ENCODE measurements around the gene NANS. TPM values are rescaled to one million over a fixed set of nuclear protein-coding genes. Genes with fewer than 3 reads are reported as not detected.

Gene NANS
- total RNA-seq, 4 donors from 2014 or later = 37.5 to 187 (median 54.8) TPM

DNA sequence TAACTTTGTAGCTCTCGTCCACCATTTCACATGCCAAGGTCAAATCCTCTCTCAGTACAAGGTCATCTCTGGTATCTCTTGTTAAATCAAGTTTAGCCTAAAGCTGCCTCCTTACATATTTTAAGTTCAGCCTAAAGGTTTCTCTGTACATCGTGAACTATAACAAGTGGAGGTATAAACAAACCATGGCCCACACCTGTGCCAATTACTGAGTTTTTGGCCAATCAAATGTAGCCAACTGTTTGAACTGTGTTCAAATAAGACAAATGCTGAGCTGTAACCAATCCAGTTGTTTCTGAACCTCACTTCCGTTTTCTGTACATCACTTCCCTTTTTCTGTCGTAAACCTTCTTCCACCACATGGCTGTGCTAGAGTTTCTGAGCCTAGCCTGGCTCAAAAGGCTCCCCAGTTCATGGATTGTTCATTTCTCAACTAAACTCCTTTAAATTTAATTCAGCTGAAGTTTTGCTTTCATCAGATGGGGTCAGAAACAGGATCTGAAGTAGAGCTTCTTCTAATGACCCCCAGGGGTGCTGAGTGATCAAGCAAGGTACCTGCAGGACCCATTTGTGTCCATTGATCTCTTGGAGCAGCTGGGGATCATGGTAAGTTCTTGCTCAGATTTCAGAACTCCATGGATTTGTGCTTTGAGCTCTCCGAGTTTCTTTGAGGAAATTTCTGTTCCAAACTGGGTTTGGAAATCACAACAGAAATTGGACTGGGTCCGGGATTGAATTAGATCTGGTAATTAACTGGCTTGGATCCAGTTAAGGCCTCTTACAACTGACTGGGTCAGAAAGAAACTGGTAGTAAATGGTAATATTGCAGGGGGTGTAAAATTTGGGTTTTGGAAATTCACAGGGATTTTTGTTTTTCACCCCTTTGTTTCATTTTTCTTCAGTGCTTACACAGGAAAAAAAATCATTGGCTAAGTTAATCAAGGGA lies 11.0 kb upstream of the NANS start:
- Histone ChIP-seq H3K27me3 (no peaks in the 10 kb centered on the region), H3K4me3 (no peak overlapping the region), H3K4me1 (no peaks in the 10 kb centered on the region), H3K27ac (no peak overlapping the region), H3K36me3 (no peaks in the 10 kb centered on the region), H3K9me3 (no peaks in the 10 kb centered on the region)
- TF ChIP-seq, protein P1, sequence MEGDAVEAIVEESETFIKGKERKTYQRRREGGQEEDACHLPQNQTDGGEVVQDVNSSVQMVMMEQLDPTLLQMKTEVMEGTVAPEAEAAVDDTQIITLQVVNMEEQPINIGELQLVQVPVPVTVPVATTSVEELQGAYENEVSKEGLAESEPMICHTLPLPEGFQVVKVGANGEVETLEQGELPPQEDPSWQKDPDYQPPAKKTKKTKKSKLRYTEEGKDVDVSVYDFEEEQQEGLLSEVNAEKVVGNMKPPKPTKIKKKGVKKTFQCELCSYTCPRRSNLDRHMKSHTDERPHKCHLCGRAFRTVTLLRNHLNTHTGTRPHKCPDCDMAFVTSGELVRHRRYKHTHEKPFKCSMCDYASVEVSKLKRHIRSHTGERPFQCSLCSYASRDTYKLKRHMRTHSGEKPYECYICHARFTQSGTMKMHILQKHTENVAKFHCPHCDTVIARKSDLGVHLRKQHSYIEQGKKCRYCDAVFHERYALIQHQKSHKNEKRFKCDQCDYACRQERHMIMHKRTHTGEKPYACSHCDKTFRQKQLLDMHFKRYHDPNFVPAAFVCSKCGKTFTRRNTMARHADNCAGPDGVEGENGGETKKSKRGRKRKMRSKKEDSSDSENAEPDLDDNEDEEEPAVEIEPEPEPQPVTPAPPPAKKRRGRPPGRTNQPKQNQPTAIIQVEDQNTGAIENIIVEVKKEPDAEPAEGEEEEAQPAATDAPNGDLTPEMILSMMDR (IDR thresholded peaks at IDR 0.05) = no peak
- TF ChIP-seq POLR2A (IDR thresholded peaks at IDR 0.05) = no peak
- no peak for DNase-seq
- intact Hi-C loops (cut with DNase I; ENCODE audit: low total_unique reads) = no loop called here

DNA sequence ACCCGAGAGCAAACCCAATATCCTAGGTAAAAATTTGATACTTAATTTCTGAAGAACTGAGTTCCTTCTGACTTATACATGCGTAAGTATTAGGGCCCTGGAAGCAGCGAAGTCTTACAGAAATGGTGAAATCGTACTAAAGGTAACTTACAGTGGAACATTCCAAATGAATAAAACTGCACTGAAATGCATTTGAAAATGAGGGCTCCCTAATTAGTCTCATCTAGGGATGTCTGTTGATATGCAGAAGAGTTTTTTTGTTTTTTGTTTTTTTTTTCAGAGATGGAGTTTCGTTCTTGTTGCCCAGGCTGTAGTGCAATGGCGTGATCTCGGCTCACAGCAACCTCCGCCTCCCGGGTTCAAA lies 10.4 kb upstream of the NANS start:
- Histone ChIP-seq H3K9me3 (no peaks in the 10 kb centered on the region), H3K27me3 (no peaks in the 10 kb centered on the region), H3K4me1 (no peaks in the 10 kb centered on the region), H3K4me3 (no peak overlapping the region), H3K27ac (no peak overlapping the region), H3K36me3 (no peaks in the 10 kb centered on the region)
- DNase-seq = no peak
- intact Hi-C loops (cut with DNase I; ENCODE audit: low total_unique reads) = no loop called here
- TF ChIP-seq POLR2A (IDR thresholded peaks at IDR 0.05) = no peak
- TF ChIP-seq, protein P1 (IDR thresholded peaks at IDR 0.05) = no peak

DNA sequence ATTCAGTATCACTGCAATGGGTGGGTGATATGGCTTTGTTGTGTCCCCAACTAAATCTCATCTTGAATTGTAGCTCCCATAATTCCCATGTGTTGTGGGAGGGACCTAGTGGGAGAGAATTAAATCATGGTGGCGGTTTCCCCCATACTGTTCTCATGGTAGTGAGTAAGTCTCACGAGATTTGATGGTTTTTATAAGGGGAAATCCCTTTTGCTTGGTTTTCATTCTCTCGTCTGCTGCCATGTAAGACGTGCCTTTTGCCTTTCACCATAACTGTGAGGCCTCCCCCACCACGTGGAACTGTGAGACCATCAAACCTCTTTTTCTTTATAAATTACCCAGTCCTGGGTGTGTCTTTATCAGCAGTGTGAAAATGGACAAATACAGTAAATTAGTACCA lies 9.5 kb upstream of the NANS start:
- intact Hi-C loops (cut with DNase I; ENCODE audit: low total_unique reads) = no loop called here
- TF ChIP-seq, protein P1 (IDR thresholded peaks at IDR 0.05) = no peak
- no peak for TF ChIP-seq POLR2A (IDR thresholded peaks at IDR 0.05)

DNA sequence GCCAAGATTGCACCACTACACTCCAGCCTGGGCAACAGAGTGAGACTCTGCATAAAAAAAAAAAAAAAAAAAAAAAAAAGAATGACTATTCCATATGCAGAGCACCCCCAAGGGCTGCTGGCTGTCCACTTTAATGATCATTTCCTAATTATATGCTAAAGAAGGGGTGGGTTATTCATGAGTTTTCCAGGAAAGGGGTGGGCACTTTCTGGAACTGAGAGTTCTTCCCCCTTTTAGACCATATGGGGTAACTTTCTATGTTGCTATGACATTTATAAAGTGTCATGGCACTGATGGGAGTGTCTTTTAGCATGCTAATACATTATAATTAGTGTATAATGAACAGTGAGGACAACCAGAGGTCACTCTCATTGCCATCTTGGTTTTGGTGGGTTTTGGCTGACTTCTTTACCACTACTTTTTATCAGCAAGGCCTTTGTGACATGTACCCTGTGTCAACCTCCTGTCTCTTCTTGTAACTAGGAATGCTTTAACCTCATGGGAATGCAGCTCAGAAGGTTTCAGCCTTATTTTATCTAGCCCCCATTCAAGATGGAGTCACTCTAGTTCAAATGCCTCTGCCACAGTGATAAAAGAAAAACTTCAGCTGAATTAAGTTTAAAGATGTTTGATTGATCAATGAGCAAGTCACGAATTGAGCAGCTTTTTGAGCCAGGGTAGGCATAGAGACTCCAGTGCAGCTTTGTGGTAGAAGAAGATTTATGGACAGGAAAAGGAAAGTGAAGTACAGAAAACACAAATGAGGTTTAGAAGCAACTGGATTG lies 7.1 kb upstream of the NANS start:
- intact Hi-C loops (cut with DNase I; ENCODE audit: low total_unique reads) = no loop called here
- TF ChIP-seq, protein P1 (IDR thresholded peaks at IDR 0.05) = no peak
- no peak for TF ChIP-seq POLR2A (IDR thresholded peaks at IDR 0.05)
- H3K27ac ChIP-seq = no peak overlapping the region

More for the DNA sequence above, 9.5 kb upstream of the NANS start:
- Histone ChIP-seq H3K9me3 (no peaks in the 10 kb centered on the region), H3K27me3 (no peaks in the 10 kb centered on the region), H3K4me1 (no peaks in the 10 kb centered on the region), H3K36me3 (no peaks in the 10 kb centered on the region), H3K27ac (no peak overlapping the region), H3K4me3 (no peak overlapping the region)
- no peak for DNase-seq

DNA sequence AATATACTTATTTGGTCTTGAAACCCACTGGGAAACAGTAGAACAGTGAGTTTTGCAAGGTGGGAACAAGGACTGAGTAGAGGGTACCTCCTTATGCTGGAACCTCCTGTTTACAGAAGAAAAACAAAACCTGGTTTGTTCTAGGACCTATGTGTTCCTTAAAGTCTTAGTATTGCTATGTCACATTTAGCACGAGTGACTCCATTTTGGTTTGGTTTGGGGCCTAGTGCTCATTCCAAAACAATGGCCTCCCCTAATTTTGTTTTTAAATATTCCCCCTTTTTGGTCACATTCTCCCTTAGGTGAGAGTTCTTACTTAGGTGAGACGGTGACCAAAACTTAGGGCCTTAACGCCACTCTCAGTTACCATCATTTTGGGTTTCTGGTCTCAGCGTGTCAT lies 6.2 kb upstream of the NANS start:
- intact Hi-C loops (cut with DNase I; ENCODE audit: low total_unique reads) = no loop called here
- no peak overlapping the region for H3K4me3 ChIP-seq

More for the DNA sequence above, 7.1 kb upstream of the NANS start:
- no peaks in the 10 kb centered on the region for H3K27me3 ChIP-seq
- no peaks in the 10 kb centered on the region for H3K9me3 ChIP-seq
- no peak for DNase-seq
- H3K4me3 ChIP-seq = no peak overlapping the region
- no peaks in the 10 kb centered on the region for H3K36me3 ChIP-seq
- H3K4me1 ChIP-seq = no peaks in the 10 kb centered on the region

More for the DNA sequence above, 6.2 kb upstream of the NANS start:
- TF ChIP-seq POLR2A (IDR thresholded peaks at IDR 0.05) = no peak
- TF ChIP-seq, protein P1 (IDR thresholded peaks at IDR 0.05) = no peak
- no peak overlapping the region for H3K27ac ChIP-seq
- no peaks in the 10 kb centered on the region for H3K4me1 ChIP-seq
- no peaks in the 10 kb centered on the region for H3K9me3 ChIP-seq
- no peaks in the 10 kb centered on the region for H3K27me3 ChIP-seq
- H3K36me3 ChIP-seq = no peaks in the 10 kb centered on the region
- DNase-seq = no peak
